Esophagus muscularis mucosa (tissue), 4 donors: Measurements from ENCODE around the gene GUCY1B1. TPM values are rescaled to one million over a fixed set of nuclear protein-coding genes. Genes with fewer than 3 reads are reported as not detected.

Experiments used
- DNase-seq: peaks from one replicate; pipeline ENCODE4 v3.0.0-alpha.2; 2017; ENCODE audit errors: extremely low spot score
- H3K27ac ChIP-seq, 4 donors: fragments of 200-600 bp; sonication (generic); replicated peaks in 1 of 4; 1 replicate in 3 of 4; 2 replicates in 1 of 4; pipeline ENCODE4 v1.5.1; 2016 to 2019; ENCODE audit warnings: mild to moderate bottlenecking in 1 of 4
- H3K27me3 ChIP-seq, 4 donors: fragments of 200-600 bp; sonication (generic); one replicate each; pipeline versions ENCODE4 v1.5.1 to v1.6.0; 2016 to 2019
- H3K36me3 ChIP-seq, 4 donors: fragments of 200-600 bp; sonication (generic); one replicate each; pipeline ENCODE4 v1.5.1; 2016 to 2019
- H3K4me1 ChIP-seq, 4 donors: fragments of 200-600 bp; sonication (generic); one replicate each; pipeline ENCODE4 v1.5.1; 2016 to 2019
- H3K4me3 ChIP-seq, 4 donors: fragments of 200-600 bp; sonication (generic); 1 replicate in 2 of 4; 2 replicates in 2 of 4; pipeline ENCODE4 v1.5.1; 2016 to 2019; ENCODE audit warnings: mild to moderate bottlenecking in 4 of 4, moderate library complexity in 1 of 4
- H3K9me3 ChIP-seq, 4 donors: fragments of 200-600 bp; sonication (generic); 1 replicate in 3 of 4; 2 replicates in 1 of 4; pipeline ENCODE4 v1.5.1; 2016 to 2019
- CTCF ChIP-seq, 3 experiments: fragments of 200-600 bp in 2 of 3; fragments of 450-650 bp in 1 of 3; sonication (generic) in 2 of 3; IDR thresholded peaks; one replicate each; pipeline ENCODE4 v1.5.1; 2017 to 2019; ENCODE audit warnings: antibody characterized with exemption in 3 of 3, mild to moderate bottlenecking in 2 of 3, moderate library complexity in 1 of 3
- EP300 ChIP-seq: sonication (generic); formaldehyde crosslinking; IDR thresholded peaks from one replicate; pipeline ENCODE4 v1.6.1; 2017; ENCODE audit warnings: antibody characterized with exemption
- POLR2A ChIP-seq: fragments of 450-650 bp; IDR thresholded peaks from one replicate; pipeline ENCODE4 v1.6.1; 2017; ENCODE audit warnings: antibody characterized with exemption, moderate library complexity, mild to moderate bottlenecking, low read depth
- POLR2AphosphoS5 ChIP-seq, 2 donors: sonication (generic); formaldehyde crosslinking; IDR thresholded peaks; one replicate each; pipeline ENCODE4 v1.6.1; 2017; ENCODE audit warnings: antibody characterized with exemption in 2 of 2
- WGBS: methylation state at CpG from one replicate; pipeline ENCODE4 v1.1.5; 2018; 5-methylcytosine and 5-hydroxymethylcytosine counted together
- intact Hi-C: fragments of 100-400 bp; cut with DNase I; formaldehyde crosslinking; loops from one replicate; pipeline ENCODE4 v1.15.1; 2023
- total RNA-seq, 4 donors: library from RNA; depleted of rRNA; stranded (reverse); fragments of >200 nt; gene quantifications; one replicate each; pipeline versions ENCODE4 v1.1.0 to v1.2.1, GENCODE V29; 2016

GUCY1B1 gene
- total RNA-seq, 4 donors from 2014 or later: 30.6 to 61.9 (median 41.6) TPM

GRCh38 chr4:155805016-155805415, 46.2 kb downstream of the GUCY1B1 start:
- intact Hi-C loops: no loop called here
- Histone ChIP-seq H3K9me3 (no peaks in the 10 kb centered on the region), H3K27ac (peak overlapping the region; percentile 10 to 42 (median 32)), H3K4me3 (no peak overlapping the region), H3K4me1 (peaks cover 0 to 42% (median 10%) of the 10 kb centered on the region in 4 donors), H3K27me3 (no peaks in the 10 kb centered on the region), H3K36me3 (peaks cover 0 to 52% (median 16%) of the 10 kb centered on the region in 4 donors)
- 71% methylated on average over 1 of the region's 1 CpG for WGBS
- no peak for DNase-seq
- TF ChIP-seq CTCF (IDR thresholded peaks at IDR 0.05): no peak
- TF ChIP-seq POLR2AphosphoS5 (IDR thresholded peaks at IDR 0.05): no peak
- TF ChIP-seq EP300: no peak
- TF ChIP-seq POLR2A: no peak

- 31% methylated on average over 1 of the region's 1 CpG for WGBS
- peaks cover 0 to 39% (median 16%) of the 10 kb centered on the region in 4 donors for H3K36me3 ChIP-seq
- no peak for TF ChIP-seq POLR2AphosphoS5 (IDR thresholded peaks at IDR 0.05)
- TF ChIP-seq POLR2A: no peak
- TF ChIP-seq EP300: no peak
- H3K4me3 ChIP-seq: no peak overlapping the region
- peak overlapping the region in 3 of 4 donors; percentile 5 to 42 (median 42) for H3K27ac ChIP-seq
- H3K4me1 ChIP-seq: peaks cover 0 to 25% (median 8%) of the 10 kb centered on the region in 4 donors
- no peak for DNase-seq
- H3K9me3 ChIP-seq: no peaks in the 10 kb centered on the region
- intact Hi-C loops: no loop called here
- H3K27me3 ChIP-seq: no peaks in the 10 kb centered on the region
Measured at GRCh38 chr4:155807021-155807420, 48.2 kb downstream of the GUCY1B1 start.

- Histone ChIP-seq H3K27ac (no peak overlapping the region), H3K36me3 (peaks cover 0 to 12% (median 4%) of the 10 kb centered on the region in 4 donors), H3K27me3 (no peaks in the 10 kb centered on the region), H3K9me3 (no peaks in the 10 kb centered on the region), H3K4me1 (peaks cover 0 to 15% (median 1%) of the 10 kb centered on the region in 4 donors), H3K4me3 (no peak overlapping the region)
- DNase-seq: no peak
- intact Hi-C loops: no loop called here
- 75% methylated on average over 1 of the region's 1 CpG for WGBS
- TF ChIP-seq POLR2AphosphoS5 (IDR thresholded peaks at IDR 0.05) (no peak), CTCF (IDR thresholded peaks at IDR 0.05) (peak; percentile 50 to 65 (median 62))
Measured at GRCh38 chr4:155809835-155810234, 51.0 kb downstream of the GUCY1B1 start.

GRCh38 chr4:155811083-155811482, 52.3 kb downstream of the GUCY1B1 start:
- Histone ChIP-seq H3K27me3 (no peaks in the 10 kb centered on the region), H3K4me3 (no peak overlapping the region), H3K4me1 (peaks cover 0 to 14% (median 1%) of the 10 kb centered on the region in 4 donors), H3K27ac (no peak overlapping the region), H3K36me3 (no peaks in the 10 kb centered on the region), H3K9me3 (no peaks in the 10 kb centered on the region)
- intact Hi-C loops: no loop called here
- no peak for DNase-seq
- TF ChIP-seq POLR2A (no peak), POLR2AphosphoS5 (IDR thresholded peaks at IDR 0.05) (no peak), EP300 (no peak), CTCF (IDR thresholded peaks at IDR 0.05) (no peak)
- 94% methylated on average over 2 of the region's 2 CpGs for WGBS

GRCh38 chr4:155818639-155819038, 59.8 kb downstream of the GUCY1B1 start:
- no peaks in the 10 kb centered on the region for H3K9me3 ChIP-seq
- H3K27ac ChIP-seq: no peak overlapping the region
- no peaks in the 10 kb centered on the region for H3K36me3 ChIP-seq
- H3K4me1 ChIP-seq: peaks cover 0 to 8% (median 0%) of the 10 kb centered on the region in 4 donors
- intact Hi-C loops: no loop called here
- H3K27me3 ChIP-seq: no peaks in the 10 kb centered on the region
- 87% methylated on average over 2 of the region's 2 CpGs for WGBS
- no peak for DNase-seq
- TF ChIP-seq CTCF (IDR thresholded peaks at IDR 0.05) (no peak), POLR2A (no peak), POLR2AphosphoS5 (IDR thresholded peaks at IDR 0.05) (no peak), EP300 (no peak)
- H3K4me3 ChIP-seq: no peak overlapping the region
